WTC11 (cell line): ENCODE data around the gene CDK10. TPM values are rescaled to one million over a fixed set of nuclear protein-coding genes. Genes with fewer than 3 reads are reported as not detected.

Source experiments
- ATAC-seq: fragments of 200-7000 bp; cut with Tn5 transposase; 2 replicates; pipeline ENCODE4 v1.10.0; 2021; ENCODE audit warnings: mild to moderate bottlenecking, moderate library complexity
- CTCF ChIA-PET: fragments of 300-600 bp; sonication (Branson Sonifier 250); formaldehyde crosslinking; loops from one replicate; lab custom pipeline; 2021; ENCODE audit warnings: antibody characterized with exemption; lab: Charles Lee
- POLR2A ChIA-PET: fragments of 350-600 bp; sonication (Branson Sonifier 250); formaldehyde crosslinking; loops from one replicate; lab custom pipeline; 2021; ENCODE audit warnings: antibody characterized with exemption; lab: Charles Lee
- DNase-seq: peaks from one replicate; pipeline ENCODE4 v3.0.0; 2021; ENCODE audit warnings: low spot score
- H3K27ac Mint-ChIP-seq: 2 replicates; pipeline ENCODE4 v1.8.0; 2021; ENCODE audit warnings: mixed read lengths
- H3K27me3 Mint-ChIP-seq: 2 replicates; pipeline ENCODE4 v1.8.0; 2021; ENCODE audit warnings: low read depth, mild to moderate bottlenecking, moderate library complexity, mixed read lengths
- H3K36me3 Mint-ChIP-seq: 2 replicates; pipeline ENCODE4 v1.8.0; 2021; ENCODE audit warnings: mixed read lengths
- H3K4me1 Mint-ChIP-seq: 2 replicates; pipeline ENCODE4 v1.8.0; 2022; ENCODE audit warnings: mixed read lengths
- H3K4me3 Mint-ChIP-seq: 2 replicates; pipeline ENCODE4 v1.8.0; 2021; ENCODE audit warnings: mild to moderate bottlenecking, moderate library complexity, mixed read lengths
- H3K9me3 Mint-ChIP-seq: 2 replicates; pipeline ENCODE4 v1.8.0; 2021; ENCODE audit warnings: mixed read lengths
- ARID4B ChIP-seq: sonication (generic); formaldehyde crosslinking; IDR thresholded peaks from 2 replicates; pipeline ENCODE4 v1.8.0; 2023; ENCODE audit warnings: missing genetic modification reagents, mild to moderate bottlenecking, borderline replicate concordance
- CBFB ChIP-seq: sonication (generic); formaldehyde crosslinking; IDR thresholded peaks from 2 replicates; pipeline ENCODE4 v1.8.1; 2022; ENCODE audit warnings: mild to moderate bottlenecking, low read depth, missing genetic modification reagents
- E2F5 ChIP-seq: sonication (generic); formaldehyde crosslinking; IDR thresholded peaks from 2 replicates; pipeline ENCODE4 v1.8.1; 2022; ENCODE audit warnings: mild to moderate bottlenecking, moderate library complexity, missing genetic modification reagents
- ESRRA ChIP-seq: sonication (generic); formaldehyde crosslinking; IDR thresholded peaks from 2 replicates; pipeline ENCODE4 v1.8.1; 2022; ENCODE audit warnings: mild to moderate bottlenecking, missing genetic modification reagents, borderline replicate concordance
- ETV6 ChIP-seq: sonication (generic); formaldehyde crosslinking; IDR thresholded peaks from 2 replicates; pipeline ENCODE4 v1.8.1; 2022; ENCODE audit warnings: mild to moderate bottlenecking, missing genetic modification reagents
- FOXJ3 ChIP-seq: sonication (generic); formaldehyde crosslinking; IDR thresholded peaks from 2 replicates; pipeline ENCODE4 v1.9.0; 2021; ENCODE audit warnings: missing genetic modification reagents, mild to moderate bottlenecking, borderline replicate concordance
- FOXP1 ChIP-seq: sonication (generic); formaldehyde crosslinking; IDR thresholded peaks from 2 replicates; pipeline ENCODE4 v1.8.0; 2022; ENCODE audit warnings: missing genetic modification reagents, mild to moderate bottlenecking, moderate library complexity, borderline replicate concordance
- GRHL2 ChIP-seq: fragments of 250-450 bp; sonication (Bioruptor Pico); IDR thresholded peaks from 2 replicates; pipeline ENCODE4 v1.8.0; 2022; ENCODE audit warnings: mild to moderate bottlenecking, moderate library complexity; ENCODE audit not compliant: insufficient replicate concordance, severe bottlenecking
- KAT7 ChIP-seq: sonication (generic); formaldehyde crosslinking; IDR thresholded peaks from 2 replicates; pipeline ENCODE4 v1.8.1; 2023; ENCODE audit warnings: missing genetic modification reagents, mild to moderate bottlenecking, borderline replicate concordance
- MXD4 ChIP-seq: fragments of 250-450 bp; sonication (Bioruptor Pico); IDR thresholded peaks from 2 replicates; pipeline ENCODE4 v1.8.0; 2021; ENCODE audit warnings: mild to moderate bottlenecking, moderate library complexity, borderline replicate concordance
- NFATC4 ChIP-seq: fragments of 250-450 bp; sonication (Bioruptor Pico); IDR thresholded peaks from 2 replicates; pipeline ENCODE4 v1.9.0; 2021; ENCODE audit warnings: mild to moderate bottlenecking
- NR1H2 ChIP-seq: sonication (generic); formaldehyde crosslinking; IDR thresholded peaks from 2 replicates; pipeline ENCODE4 v1.9.0; 2021; ENCODE audit warnings: mild to moderate bottlenecking, moderate library complexity, missing genetic modification reagents
- NR3C1 ChIP-seq: sonication (generic); formaldehyde crosslinking; conservative IDR thresholded peaks from 2 replicates; pipeline ENCODE4 v1.8.1; 2023; ENCODE audit warnings: low read depth, mild to moderate bottlenecking, missing genetic modification reagents
- SMAD4 ChIP-seq: sonication (generic); formaldehyde crosslinking; IDR thresholded peaks from 2 replicates; pipeline ENCODE4 v1.8.0; 2022; ENCODE audit warnings: mild to moderate bottlenecking, missing genetic modification reagents
- TCF7 ChIP-seq: sonication (generic); formaldehyde crosslinking; IDR thresholded peaks from 2 replicates; pipeline ENCODE4 v1.8.0; 2022; ENCODE audit warnings: mild to moderate bottlenecking, low read depth, missing genetic modification reagents, moderate library complexity
- ZNF121 ChIP-seq: sonication (generic); formaldehyde crosslinking; IDR thresholded peaks from 2 replicates; pipeline ENCODE4 v1.8.0; 2023; ENCODE audit warnings: missing genetic modification reagents
- ZNF219 ChIP-seq: sonication (generic); formaldehyde crosslinking; IDR thresholded peaks from 2 replicates; pipeline ENCODE4 v1.8.0; 2023; ENCODE audit warnings: missing genetic modification reagents, mild to moderate bottlenecking, borderline replicate concordance
- ZNF232 ChIP-seq: sonication (generic); formaldehyde crosslinking; IDR thresholded peaks from 2 replicates; pipeline ENCODE4 v1.8.0; 2022; ENCODE audit warnings: mild to moderate bottlenecking, missing genetic modification reagents
- total RNA-seq: library from RNA; stranded (reverse); gene quantifications from 3 replicates; pipeline ENCODE4 v1.2.3, GENCODE V29; 2021
- TF ChIP-seq, protein P1 (sequence below): fragments of 250-450 bp; sonication (Bioruptor Pico); conservative IDR thresholded peaks from 2 replicates; pipeline ENCODE4 v1.9.0; 2021; ENCODE audit warnings: mild to moderate bottlenecking
- TF ChIP-seq, protein P2 (sequence below): sonication (generic); formaldehyde crosslinking; conservative IDR thresholded peaks from 2 replicates; pipeline ENCODE4 v1.8.1; 2022; ENCODE audit warnings: mild to moderate bottlenecking, missing genetic modification reagents
- TF ChIP-seq, protein P3 (sequence below): fragments of 250-450 bp; sonication (Bioruptor Pico); IDR thresholded peaks from 2 replicates; pipeline ENCODE4 v2.1.2; 2022; ENCODE audit warnings: mild to moderate bottlenecking, moderate library complexity
- TF ChIP-seq, protein P4 (sequence below): sonication (generic); formaldehyde crosslinking; IDR thresholded peaks from 2 replicates; pipeline ENCODE4 v1.8.0; 2022; ENCODE audit warnings: missing genetic modification reagents

Gene CDK10
- total RNA-seq, 1 experiment from 2014 or later, result 102 TPM

GRCh38 chr16:89741342-89742014 is 55.0 kb downstream of the CDK10 start:
- Mint-ChIP-seq H3K27me3 (no peaks in the 10 kb centered on the region), H3K9me3 (no peaks in the 10 kb centered on the region)
- CTCF ChIA-PET, result interaction anchor here (1.1 to 1.9 kb wide), 2 partner anchors 36 to 41 kb away, joined by 4 to 6 read pairs; no protein-coding TSS in a partner anchor
- TF ChIP-seq ESRRA (CRISPR knock-in tag), result no peak
- no peak for TF ChIP-seq KAT7 (CRISPR knock-in tag)
- TF ChIP-seq E2F5, result no peak
- TF ChIP-seq NFATC4 (CRISPR knock-in tag), result no peak
- TF ChIP-seq FOXJ3, result no peak
- TF ChIP-seq FOXP1 (CRISPR knock-in tag), result no peak
- no peak for TF ChIP-seq ETV6 (CRISPR knock-in tag)
- no peak for TF ChIP-seq TCF7 (CRISPR knock-in tag)
- TF ChIP-seq, all 79 proteins: peak for 0
- Mint-ChIP-seq H3K27ac (no peak overlapping the region), H3K4me1 (no peaks in the 10 kb centered on the region), H3K4me3 (no peak overlapping the region), H3K36me3 (peaks cover 73% of the 10 kb centered on the region)
- DNase-seq (no peak), ATAC-seq (no peak)
- POLR2A ChIA-PET, result interaction anchor here (0.6 kb wide), 1 partner anchor 29 kb away, joined by 3 read pairs; no protein-coding TSS in a partner anchor

DNA sequence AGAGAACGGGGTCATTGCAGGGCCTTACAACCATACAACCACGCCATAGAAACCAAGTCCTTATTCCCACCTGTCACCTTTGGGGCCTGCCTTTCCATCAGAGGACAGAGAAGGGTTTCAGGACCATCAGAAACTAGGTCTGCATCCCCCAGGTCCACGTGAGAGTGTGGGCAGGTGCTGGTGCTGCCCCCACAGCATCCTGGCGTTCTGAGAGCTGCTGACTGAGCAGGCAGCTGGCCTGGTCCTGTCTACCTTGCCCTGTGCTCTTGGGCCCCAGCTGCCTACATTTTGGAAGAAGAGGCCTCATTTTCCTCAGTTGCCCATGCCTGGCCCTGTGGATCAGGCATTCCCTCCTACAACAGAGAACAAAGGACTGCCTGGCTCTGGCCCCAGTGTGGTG is 56.5 kb downstream of the CDK10 start:
- Mint-ChIP-seq H3K27ac (peak overlapping the region; percentile 70; the same call in 1 of the 2 replicates), H3K4me1 (no peaks in the 10 kb centered on the region), H3K36me3 (peaks cover 72% of the 10 kb centered on the region), H3K4me3 (no peak overlapping the region), H3K9me3 (no peaks in the 10 kb centered on the region), H3K27me3 (no peaks in the 10 kb centered on the region)
- CTCF ChIA-PET, result interaction anchor here (0.9 to 1.9 kb wide), 2 partner anchors 37 to 118 kb away, joined by 3 to 6 read pairs; no protein-coding TSS in a partner anchor
- ATAC-seq, result no peak
- POLR2A ChIA-PET, result no interaction called here
- no peak for DNase-seq
- TF ChIP-seq, protein P1, sequence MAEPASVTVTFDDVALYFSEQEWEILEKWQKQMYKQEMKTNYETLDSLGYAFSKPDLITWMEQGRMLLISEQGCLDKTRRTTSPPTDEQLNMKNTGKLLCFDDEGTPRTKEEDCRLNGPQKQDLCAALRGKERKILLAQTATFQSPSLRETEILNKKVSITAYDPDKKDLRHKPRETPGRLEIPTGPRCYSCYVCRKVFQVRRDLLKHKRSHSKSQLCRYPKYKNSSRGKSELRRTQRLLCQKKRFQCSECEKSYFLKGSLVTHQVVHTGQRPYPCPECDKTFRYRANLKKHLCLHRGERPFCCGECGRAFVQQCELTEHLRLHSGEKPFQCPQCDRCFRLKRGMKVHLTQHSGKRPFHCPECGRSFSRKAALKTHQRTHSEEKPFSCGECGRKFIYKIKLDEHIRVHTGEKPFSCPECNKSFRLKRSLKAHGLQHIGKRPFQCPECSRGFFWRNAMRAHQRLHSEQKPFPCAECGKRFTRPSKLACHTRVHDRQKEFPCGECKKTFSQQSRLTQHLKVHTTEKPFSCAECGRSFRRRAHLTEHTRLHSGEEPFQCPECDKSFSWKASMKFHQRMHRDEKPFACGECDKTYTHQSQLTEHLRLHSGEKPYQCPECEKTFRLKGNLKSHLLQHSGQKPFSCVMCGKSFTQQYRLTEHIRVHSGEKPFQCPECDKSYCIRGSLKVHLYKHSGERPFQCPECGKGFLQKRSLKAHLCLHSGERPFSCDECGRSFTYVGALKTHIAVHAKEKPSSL (CRISPR knock-in tag), result no peak
- TF ChIP-seq, protein P2, sequence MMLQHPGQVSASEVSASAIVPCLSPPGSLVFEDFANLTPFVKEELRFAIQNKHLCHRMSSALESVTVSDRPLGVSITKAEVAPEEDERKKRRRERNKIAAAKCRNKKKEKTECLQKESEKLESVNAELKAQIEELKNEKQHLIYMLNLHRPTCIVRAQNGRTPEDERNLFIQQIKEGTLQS, result no peak
- TF ChIP-seq SMAD4 (CRISPR knock-in tag) (no peak), ZNF121 (CRISPR knock-in tag) (no peak), NR1H2 (CRISPR knock-in tag) (no peak), ARID4B (CRISPR knock-in tag) (no peak), NR3C1 (no peak), CBFB (no peak), GRHL2 (CRISPR knock-in tag) (no peak), ZNF219 (CRISPR knock-in tag) (no peak), ZNF232 (no peak), MXD4 (CRISPR knock-in tag) (no peak)
- TF ChIP-seq, protein P3, sequence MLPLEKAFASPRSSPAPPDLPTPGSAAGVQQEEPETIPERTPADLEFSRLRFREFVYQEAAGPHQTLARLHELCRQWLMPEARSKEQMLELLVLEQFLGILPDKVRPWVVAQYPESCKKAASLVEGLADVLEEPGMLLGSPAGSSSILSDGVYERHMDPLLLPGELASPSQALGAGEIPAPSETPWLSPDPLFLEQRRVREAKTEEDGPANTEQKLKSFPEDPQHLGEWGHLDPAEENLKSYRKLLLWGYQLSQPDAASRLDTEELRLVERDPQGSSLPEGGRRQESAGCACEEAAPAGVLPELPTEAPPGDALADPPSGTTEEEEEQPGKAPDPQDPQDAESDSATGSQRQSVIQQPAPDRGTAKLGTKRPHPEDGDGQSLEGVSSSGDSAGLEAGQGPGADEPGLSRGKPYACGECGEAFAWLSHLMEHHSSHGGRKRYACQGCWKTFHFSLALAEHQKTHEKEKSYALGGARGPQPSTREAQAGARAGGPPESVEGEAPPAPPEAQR, result no peak
- TF ChIP-seq, protein P4, sequence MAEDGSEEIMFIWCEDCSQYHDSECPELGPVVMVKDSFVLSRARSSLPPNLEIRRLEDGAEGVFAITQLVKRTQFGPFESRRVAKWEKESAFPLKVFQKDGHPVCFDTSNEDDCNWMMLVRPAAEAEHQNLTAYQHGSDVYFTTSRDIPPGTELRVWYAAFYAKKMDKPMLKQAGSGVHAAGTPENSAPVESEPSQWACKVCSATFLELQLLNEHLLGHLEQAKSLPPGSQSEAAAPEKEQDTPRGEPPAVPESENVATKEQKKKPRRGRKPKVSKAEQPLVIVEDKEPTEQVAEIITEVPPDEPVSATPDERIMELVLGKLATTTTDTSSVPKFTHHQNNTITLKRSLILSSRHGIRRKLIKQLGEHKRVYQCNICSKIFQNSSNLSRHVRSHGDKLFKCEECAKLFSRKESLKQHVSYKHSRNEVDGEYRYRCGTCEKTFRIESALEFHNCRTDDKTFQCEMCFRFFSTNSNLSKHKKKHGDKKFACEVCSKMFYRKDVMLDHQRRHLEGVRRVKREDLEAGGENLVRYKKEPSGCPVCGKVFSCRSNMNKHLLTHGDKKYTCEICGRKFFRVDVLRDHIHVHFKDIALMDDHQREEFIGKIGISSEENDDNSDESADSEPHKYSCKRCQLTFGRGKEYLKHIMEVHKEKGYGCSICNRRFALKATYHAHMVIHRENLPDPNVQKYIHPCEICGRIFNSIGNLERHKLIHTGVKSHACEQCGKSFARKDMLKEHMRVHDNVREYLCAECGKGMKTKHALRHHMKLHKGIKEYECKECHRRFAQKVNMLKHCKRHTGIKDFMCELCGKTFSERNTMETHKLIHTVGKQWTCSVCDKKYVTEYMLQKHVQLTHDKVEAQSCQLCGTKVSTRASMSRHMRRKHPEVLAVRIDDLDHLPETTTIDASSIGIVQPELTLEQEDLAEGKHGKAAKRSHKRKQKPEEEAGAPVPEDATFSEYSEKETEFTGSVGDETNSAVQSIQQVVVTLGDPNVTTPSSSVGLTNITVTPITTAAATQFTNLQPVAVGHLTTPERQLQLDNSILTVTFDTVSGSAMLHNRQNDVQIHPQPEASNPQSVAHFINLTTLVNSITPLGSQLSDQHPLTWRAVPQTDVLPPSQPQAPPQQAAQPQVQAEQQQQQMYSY (CRISPR knock-in tag), result no peak
